Stimulated activated CD4-positive, alpha-beta T cell treated with anti-CD3 and anti-CD28 coated beads, Interleukin-2, amount 100 ng/mL, for 4 hours (primary cell): ENCODE measurements around the gene ZFP62.
"Not testable (repeated sequence)": the region's sequence is repeated elsewhere in the genome, so short reads cannot be mapped to it uniquely, and the experiment has no call there.

Source experiments
- DNase-seq: peaks from one replicate; pipeline ENCODE4 v3.0.0-alpha.2; 2020; ENCODE audit warnings: low read depth

ZFP62 gene

GRCh38 chr5:180830253-180831138, 30.6 kb downstream of the ZFP62 start:
- DNase-seq, result peak; percentile 57

GRCh38 chr5:180829726-180830125, 31.4 kb downstream of the ZFP62 start:
- DNase-seq, result no peak

DNA sequence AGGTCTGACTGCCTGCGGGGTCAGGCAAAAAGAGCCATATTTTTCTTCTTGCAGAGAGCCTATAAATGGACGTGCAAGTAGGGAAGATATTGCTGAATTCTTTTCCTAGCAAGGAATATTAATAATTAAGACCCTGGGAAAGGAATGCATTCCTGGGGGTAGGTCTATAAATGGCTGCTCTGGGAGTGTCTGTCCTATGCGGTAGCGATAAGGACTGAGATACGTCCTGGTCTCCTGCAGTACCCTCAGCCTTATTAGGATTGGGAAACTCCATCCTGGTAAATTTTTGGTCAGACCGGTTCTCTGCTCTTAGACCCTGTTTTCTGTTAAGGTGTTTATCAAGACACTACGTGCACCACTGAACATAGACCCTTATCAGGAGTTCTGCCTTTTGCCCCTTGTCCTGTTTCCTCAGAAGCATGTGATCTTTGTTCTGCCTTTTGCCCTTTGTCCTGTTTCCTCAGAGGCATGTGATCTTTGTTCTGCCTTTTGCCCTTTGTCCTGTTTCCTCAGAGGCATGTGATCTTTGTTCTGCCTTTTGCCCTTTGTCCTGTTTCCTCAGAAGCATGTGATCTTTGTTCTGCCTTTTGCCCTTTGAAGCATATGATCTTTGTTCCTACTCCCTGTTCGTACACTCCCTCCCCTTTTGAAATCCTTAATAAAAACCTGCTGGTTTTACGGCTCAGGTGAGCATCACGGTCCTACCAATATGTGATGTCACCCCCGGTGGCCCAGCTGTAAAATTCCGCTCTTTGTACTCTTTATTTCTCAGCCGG, 32.1 kb downstream of the ZFP62 start:
- DNase-seq, result not testable (repeated sequence)

DNA sequence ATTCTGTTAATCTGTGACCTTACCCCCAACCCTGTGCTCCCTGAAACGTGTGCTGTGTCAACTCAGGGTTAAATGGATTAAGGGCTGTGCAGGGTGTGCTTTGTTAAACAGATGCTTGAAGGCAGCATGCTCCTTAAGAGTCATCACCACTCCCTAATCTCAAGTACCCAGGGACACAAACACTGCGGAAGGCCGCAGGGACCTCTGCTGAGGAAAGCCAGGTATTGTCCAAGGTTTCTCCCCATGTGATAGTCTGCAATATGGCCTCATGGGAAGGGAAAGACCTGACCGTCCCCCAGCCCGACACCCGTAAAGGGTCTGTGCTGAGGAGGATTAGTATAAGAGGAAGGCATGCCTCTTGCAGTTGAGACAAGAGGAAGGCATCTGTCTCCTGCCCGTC, 33.7 kb downstream of the ZFP62 start:
- DNase-seq, result not testable (repeated sequence)

DNA sequence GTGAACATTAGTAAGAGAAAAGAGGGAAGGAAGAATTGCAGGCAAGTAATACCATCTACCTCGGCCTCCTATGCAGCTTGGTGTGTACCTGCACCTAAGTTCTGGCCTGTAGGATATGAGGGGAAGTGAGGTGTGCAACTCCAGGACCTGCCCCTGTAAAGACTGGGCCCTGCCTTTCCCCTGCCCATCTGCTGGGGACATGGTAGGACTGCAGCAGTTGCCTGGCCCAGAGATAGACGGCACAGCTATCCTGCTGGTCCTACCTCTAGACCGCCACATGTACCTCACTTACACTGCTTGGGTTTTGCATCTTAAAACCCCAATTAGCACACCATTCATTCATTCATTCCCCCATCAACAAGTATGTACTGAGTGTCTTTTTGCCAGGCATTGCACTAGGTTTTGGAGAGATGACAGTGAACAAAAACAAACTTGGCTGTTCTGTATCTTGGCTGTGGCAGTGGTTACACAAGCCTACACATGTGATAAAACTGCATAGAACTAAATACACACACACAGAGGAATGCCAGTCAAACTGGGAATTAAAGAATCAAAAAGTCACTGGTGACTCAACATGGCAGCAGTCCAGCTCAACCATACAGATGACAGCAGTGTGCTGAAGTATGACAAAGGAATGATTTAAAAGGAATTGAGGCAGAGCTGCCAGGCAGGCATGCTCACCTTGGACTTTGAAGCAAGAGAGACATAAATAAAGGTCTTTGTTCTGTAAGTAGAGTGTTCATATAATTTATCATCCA, 35.1 kb downstream of the ZFP62 start:
- no peak for DNase-seq

DNA sequence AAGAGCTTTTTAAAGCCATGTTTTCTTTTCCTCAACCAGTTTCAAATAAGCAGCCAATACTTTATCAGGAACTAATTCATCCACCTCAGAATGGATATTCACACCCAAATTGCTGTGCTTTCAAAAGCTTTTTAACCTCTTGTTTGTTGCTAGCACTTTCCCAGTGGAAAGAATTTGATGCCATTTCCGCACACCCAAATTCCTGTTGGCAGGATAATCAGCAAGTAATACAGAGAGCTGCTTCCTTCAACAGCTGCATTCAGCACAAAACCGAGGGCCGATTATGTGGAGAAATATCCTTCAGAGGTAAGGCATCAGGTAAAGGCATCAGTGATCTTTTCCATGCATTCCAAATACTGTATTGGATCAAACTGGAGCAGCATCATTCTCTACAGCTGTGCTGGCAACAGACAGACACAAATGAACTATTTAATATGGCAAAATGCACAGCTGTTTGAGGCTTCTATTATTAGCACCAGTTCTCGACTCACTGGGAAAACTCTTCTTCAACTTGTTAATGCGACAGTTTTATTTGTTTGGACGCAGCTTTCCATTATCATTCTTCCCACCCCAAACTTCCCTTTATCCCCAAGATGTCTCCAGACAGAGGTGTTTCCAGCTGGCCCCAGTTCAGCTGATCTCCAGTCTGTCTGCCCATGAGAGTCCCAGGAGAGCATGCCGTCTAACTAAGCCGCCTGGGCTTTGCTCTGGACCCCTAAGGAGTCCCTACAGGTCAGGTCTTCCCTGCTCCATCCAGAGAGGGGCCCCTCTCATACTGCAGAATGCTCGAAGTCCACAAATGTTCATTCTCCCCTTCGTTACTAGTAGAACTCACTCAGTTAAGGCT, 36.2 kb downstream of the ZFP62 start:
- no peak for DNase-seq

DNA sequence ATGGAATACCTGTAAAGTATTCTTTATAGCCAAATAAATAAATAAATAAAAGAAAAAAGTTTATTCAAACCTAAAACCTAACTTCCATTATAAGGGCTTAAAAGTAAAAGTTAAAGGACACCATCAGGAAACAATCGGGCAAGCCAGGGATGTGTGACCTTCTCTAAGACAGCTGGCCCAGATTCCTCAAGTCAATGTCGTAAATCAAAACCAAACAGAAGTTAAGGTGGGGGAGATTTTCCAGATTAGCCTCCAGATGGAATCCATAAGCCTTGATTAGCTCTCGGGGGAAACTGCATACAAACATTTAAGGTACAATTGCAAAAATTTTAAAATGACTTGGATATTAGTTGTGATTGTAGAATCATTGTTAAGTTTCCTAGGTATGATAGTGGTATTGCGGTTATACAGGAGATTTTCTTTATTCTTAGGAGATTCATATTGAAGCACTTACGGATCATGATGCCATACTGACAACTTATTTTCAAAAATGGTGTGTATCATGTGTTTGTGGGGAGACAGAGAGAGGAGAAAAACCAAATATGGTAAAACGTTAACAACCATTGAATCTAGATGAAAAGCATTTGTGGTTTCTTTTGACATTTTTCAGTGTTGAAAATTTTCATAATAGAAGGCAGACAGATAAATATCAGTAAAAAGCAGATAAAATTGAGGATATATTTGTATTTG, 37.0 kb downstream of the ZFP62 start:
- no peak for DNase-seq

GRCh38 chr5:180823346-180823745, 37.7 kb downstream of the ZFP62 start:
- no peak for DNase-seq

- no peak for DNase-seq
These were observed 39.5 kb downstream of the ZFP62 start for GRCh38 chr5:180821538-180821937.

- DNase-seq, result no peak
These were observed 40.2 kb downstream of the ZFP62 start for GRCh38 chr5:180820788-180821321.

GRCh38 chr5:180818677-180819341, 42.3 kb downstream of the ZFP62 start:
- no peak for DNase-seq

DNA sequence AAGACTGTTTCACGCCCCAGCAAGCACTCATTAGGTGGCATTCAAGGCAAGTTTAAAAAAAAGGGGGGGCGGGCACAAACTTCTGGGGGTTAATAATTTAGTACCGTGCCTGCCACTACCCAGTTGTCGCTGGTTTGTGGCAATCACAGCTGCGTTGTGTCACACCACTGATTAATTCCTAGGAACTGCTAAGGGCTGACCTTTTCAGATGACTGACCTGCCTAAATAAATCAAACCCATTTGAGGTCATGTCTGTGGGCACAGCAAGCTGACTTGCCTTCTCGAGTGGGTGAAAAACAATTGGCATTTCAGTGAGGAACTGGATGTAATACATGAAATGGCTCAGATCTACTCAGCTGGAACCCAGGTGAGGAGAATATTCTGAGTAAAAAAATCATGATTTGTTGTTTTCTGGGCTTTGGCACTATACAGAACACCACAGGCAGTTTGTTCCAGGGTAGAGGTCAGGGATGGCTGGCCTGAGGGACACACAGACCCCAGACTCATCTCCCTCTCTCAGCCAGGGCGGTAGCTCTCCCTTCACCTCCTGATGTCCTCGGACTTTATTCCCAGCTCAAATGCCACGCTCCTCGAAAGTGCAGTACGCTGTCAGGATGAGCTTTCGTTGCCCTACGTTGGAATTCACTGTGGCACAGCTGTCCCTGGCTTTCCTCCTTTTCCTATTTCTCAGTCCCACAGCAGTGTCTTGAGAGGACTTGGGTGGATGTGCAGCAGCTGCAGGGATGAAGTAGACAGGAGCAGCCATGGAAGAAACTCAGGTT, 43.0 kb downstream of the ZFP62 start:
- DNase-seq, result no peak

- no peak for DNase-seq
These were observed 44.2 kb downstream of the ZFP62 start for GRCh38 chr5:180816608-180817534.

- no peak for DNase-seq
These were observed 45.7 kb downstream of the ZFP62 start for GRCh38 chr5:180815293-180815917.

DNA sequence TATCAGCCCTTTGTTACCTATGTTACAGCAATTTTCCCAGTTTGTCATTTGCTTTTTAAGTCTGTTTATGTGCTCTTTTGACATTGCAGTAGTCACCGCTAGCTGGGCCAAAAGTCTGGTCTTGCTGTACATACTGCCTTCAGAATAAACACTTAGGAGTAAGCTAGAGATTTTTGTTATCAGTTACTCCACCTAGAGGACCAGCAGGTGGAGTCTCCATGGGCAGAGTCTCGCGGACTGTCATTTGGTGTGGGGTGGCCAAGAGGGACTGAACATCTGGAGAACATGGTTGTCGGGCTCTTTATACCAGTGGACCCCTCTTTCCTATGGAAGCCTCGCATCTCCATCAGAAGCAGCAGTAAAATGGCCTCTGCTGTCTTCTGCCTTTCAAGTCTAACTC, 47.7 kb downstream of the ZFP62 start:
- DNase-seq, result no peak

DNA sequence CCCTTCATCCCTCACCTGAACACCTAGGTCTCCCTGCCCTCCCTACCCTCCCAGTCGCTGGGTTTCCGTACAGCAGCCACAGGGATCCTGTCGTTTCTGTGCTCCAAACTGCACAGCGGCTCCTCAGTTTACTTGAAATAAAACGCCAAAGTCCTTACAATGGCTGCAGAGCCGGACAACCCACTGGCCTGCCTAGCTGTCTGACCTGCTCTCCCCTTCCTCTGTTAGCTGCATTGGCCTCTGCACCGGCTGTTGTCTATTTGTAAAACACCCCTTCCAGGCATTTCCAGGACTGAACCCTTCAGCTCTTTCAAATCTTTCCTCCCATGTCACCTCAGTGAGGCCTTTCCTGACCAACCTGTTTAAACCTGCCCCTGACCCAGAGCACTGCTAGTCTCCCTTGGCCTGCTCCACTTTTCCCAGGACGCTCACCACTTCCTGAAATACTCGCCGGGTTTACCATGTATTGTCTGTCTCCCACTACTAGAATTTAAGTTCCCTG, 49.4 kb downstream of the ZFP62 start:
- DNase-seq, result no peak

DNA sequence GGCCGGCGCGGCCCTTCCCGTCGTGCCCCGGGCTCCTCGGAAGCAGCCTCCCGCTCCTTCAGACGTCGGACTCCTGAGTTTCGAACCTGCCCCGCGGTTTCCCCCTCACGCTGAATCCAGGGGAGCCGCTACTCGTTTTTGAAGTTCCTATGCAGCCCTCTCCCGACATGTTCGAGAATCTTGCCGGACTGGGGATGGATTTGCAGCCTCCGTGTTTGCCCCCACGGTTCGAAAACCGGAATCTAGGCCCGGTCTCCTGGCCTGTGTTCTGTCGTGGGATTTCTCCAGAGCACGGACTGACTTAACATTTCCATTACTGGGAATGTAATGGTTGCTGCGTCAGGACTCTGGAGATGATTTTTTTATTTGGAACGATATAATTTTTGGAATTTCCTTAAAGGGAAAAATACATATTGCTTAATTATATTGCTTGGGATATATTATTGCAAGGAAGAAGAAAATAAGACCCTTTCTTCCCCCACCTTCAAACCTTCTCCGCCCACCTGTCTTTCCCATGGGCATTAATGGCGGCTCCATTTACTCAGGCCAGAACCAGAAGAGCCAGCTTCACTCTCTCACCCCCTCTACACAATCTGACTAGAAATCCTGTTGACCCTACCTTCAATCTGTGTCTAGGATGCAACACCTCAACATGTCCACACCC, 50.0 kb downstream of the ZFP62 start:
- DNase-seq, result no peak
